Effector memory CD8-positive, alpha-beta T cell (primary cell): ENCODE data around the gene MARCHF9.
"Not testable (repeated sequence)": the region's sequence is repeated elsewhere in the genome, so short reads cannot be mapped to it uniquely, and the experiment has no call there.

Experiments
- ATAC-seq: fragments of 150-1000 bp; cut with Tn5 transposase; replicated peaks from 2 replicates; pipeline ENCODE4 v1.10.0; 2021; ENCODE audit warnings: mild to moderate bottlenecking, moderate library complexity
- DNase-seq, 3 experiments: peaks; one replicate each; pipeline ENCODE4 v3.0.0; 2021
- H3K27ac Mint-ChIP-seq, 2 donors: one replicate each; pipeline ENCODE4 v1.8.0; 2022; ENCODE audit warnings: mild to moderate bottlenecking in 2 of 2, mixed read lengths in 2 of 2, moderate library complexity in 2 of 2
- H3K27me3 Mint-ChIP-seq, 2 donors: one replicate each; pipeline ENCODE4 v1.8.0; 2022; ENCODE audit warnings: mixed read lengths in 2 of 2
- H3K36me3 Mint-ChIP-seq: one replicate; pipeline ENCODE4 v1.8.0; 2022; ENCODE audit warnings: mild to moderate bottlenecking, moderate library complexity, mixed read lengths; ENCODE audit not compliant: insufficient read depth
- H3K4me1 Mint-ChIP-seq, 2 donors: one replicate each; pipeline ENCODE4 v1.8.0; 2022; ENCODE audit warnings: low read depth in 2 of 2, mixed read lengths in 2 of 2
- H3K4me3 Mint-ChIP-seq, 2 donors: one replicate each; pipeline ENCODE4 v1.8.0; 2022; ENCODE audit warnings: mild to moderate bottlenecking in 2 of 2, mixed read lengths in 2 of 2, moderate library complexity in 2 of 2
- H3K9me3 Mint-ChIP-seq, 2 donors: one replicate each; pipeline ENCODE4 v1.8.0; 2022; ENCODE audit warnings: mixed read lengths in 2 of 2

Gene MARCHF9

GRCh38 chr12:57771236-57771872, 16.5 kb downstream of the MARCHF9 start:
- ATAC-seq: peak; percentile 66
- H3K4me1 Mint-ChIP-seq: peaks cover 18 to 19% of the 10 kb centered on the region in 2 donors
- DNase-seq: peak in 2 of 3 experiments; percentile 62 to 72
- peak overlapping the region; percentile 93 to 97 for H3K27ac Mint-ChIP-seq
- no peaks in the 10 kb centered on the region for H3K9me3 Mint-ChIP-seq
- peaks cover 6 to 12% of the 10 kb centered on the region in 2 donors for H3K27me3 Mint-ChIP-seq
- H3K36me3 Mint-ChIP-seq: peaks cover 19% of the 10 kb centered on the region
- peak overlapping the region; percentile 96 to 99 for H3K4me3 Mint-ChIP-seq

GRCh38 chr12:57771873-57772428, 17.0 kb downstream of the MARCHF9 start, which contains the start of gene METTL1:
Gene METTL1, minus strand, starts transcription at chr12:57772105. Its CDS starts 22 bp downstream, at chr12:57772083.
- ATAC-seq: peak; percentile 92
- H3K9me3 Mint-ChIP-seq: no peaks in the 10 kb centered on the region
- peak within 1 kb of the TSS; percentile 96 to 99 for H3K4me3 Mint-ChIP-seq
- DNase-seq: peak; percentile 83 to 85 (median 84)
- H3K36me3 Mint-ChIP-seq: peaks cover 19% of the 10 kb centered on the region
- H3K27ac Mint-ChIP-seq: peak within 1 kb of the TSS; percentile 93 to 97
- H3K27me3 Mint-ChIP-seq: peaks cover 0 to 6% of the 10 kb centered on the region in 2 donors
- peaks cover 14% of the 10 kb centered on the region in 2 donors for H3K4me1 Mint-ChIP-seq

GRCh38 chr12:57772429-57773322, 17.8 kb downstream of the MARCHF9 start, which contains the start of gene EEF1AKMT3:
Gene EEF1AKMT3, plus strand, starts transcription at chr12:57772614. Its CDS starts 111 bp downstream, at chr12:57772725.
- ATAC-seq (peak; percentile 13), DNase-seq (no peak)
- Mint-ChIP-seq H3K9me3 (no peaks in the 10 kb centered on the region), H3K36me3 (peaks cover 19% of the 10 kb centered on the region), H3K4me1 (peaks cover 14% of the 10 kb centered on the region in 2 donors), H3K4me3 (peak within 1 kb of the TSS; percentile 96 to 99), H3K27ac (peak within 1 kb of the TSS; percentile 93 to 97), H3K27me3 (no peaks in the 10 kb centered on the region)

GRCh38 chr12:57774634-57775033, 19.7 kb downstream of the MARCHF9 start:
- ATAC-seq, DNase-seq, H3K27me3 Mint-ChIP-seq, H3K27ac Mint-ChIP-seq, H3K9me3 Mint-ChIP-seq, H3K4me3 Mint-ChIP-seq: not testable (repeated sequence)
- Mint-ChIP-seq H3K4me1 (peaks cover 14 to 15% of the 10 kb centered on the region in 2 donors), H3K36me3 (peaks cover 22% of the 10 kb centered on the region)

GRCh38 chr12:57775044-57775443, 20.1 kb downstream of the MARCHF9 start:
- no peaks in the 10 kb centered on the region for H3K9me3 Mint-ChIP-seq
- no peak for DNase-seq
- H3K27ac Mint-ChIP-seq: no peak overlapping the region
- H3K4me1 Mint-ChIP-seq: peaks cover 14 to 15% of the 10 kb centered on the region in 2 donors
- peaks cover 18% of the 10 kb centered on the region for H3K36me3 Mint-ChIP-seq
- H3K4me3 Mint-ChIP-seq: no peak overlapping the region
- H3K27me3 Mint-ChIP-seq: no peaks in the 10 kb centered on the region
- ATAC-seq: no peak

- Mint-ChIP-seq H3K27ac (no peak overlapping the region), H3K4me3 (no peak overlapping the region), H3K9me3 (no peaks in the 10 kb centered on the region), H3K4me1 (peaks cover 19 to 21% of the 10 kb centered on the region in 2 donors), H3K27me3 (no peaks in the 10 kb centered on the region), H3K36me3 (peaks cover 21% of the 10 kb centered on the region)
- ATAC-seq (no peak), DNase-seq (no peak)
Observed at GRCh38 chr12:57775563-57776246, 20.8 kb downstream of the MARCHF9 start.

- H3K27ac Mint-ChIP-seq: no peak overlapping the region
Observed at GRCh38 chr12:57776247-57776587, 21.3 kb downstream of the MARCHF9 start.

GRCh38 chr12:57777367-57777766, 22.5 kb downstream of the MARCHF9 start:
- DNase-seq (no peak), ATAC-seq (no peak)
- Mint-ChIP-seq H3K36me3 (peaks cover 17% of the 10 kb centered on the region), H3K27ac (no peak overlapping the region), H3K4me3 (no peak overlapping the region), H3K9me3 (no peaks in the 10 kb centered on the region), H3K27me3 (no peaks in the 10 kb centered on the region), H3K4me1 (peaks cover 22% of the 10 kb centered on the region in 2 donors)

More at GRCh38 chr12:57776247-57776587, 21.3 kb downstream of the MARCHF9 start:
- Mint-ChIP-seq H3K4me3 (no peak overlapping the region), H3K4me1 (peaks cover 19 to 21% of the 10 kb centered on the region in 2 donors), H3K36me3 (peaks cover 21% of the 10 kb centered on the region), H3K27me3 (no peaks in the 10 kb centered on the region), H3K9me3 (no peaks in the 10 kb centered on the region)
- ATAC-seq (no peak), DNase-seq (no peak)

GRCh38 chr12:57777911-57778310, 23.0 kb downstream of the MARCHF9 start:
- DNase-seq (no peak), ATAC-seq (no peak)
- Mint-ChIP-seq H3K27me3 (no peaks in the 10 kb centered on the region), H3K4me1 (peaks cover 23 to 26% of the 10 kb centered on the region in 2 donors), H3K9me3 (no peaks in the 10 kb centered on the region), H3K36me3 (peaks cover 22% of the 10 kb centered on the region), H3K27ac (no peak overlapping the region), H3K4me3 (no peak overlapping the region)

GRCh38 chr12:57779736-57780135, 24.8 kb downstream of the MARCHF9 start:
- Mint-ChIP-seq H3K9me3 (no peaks in the 10 kb centered on the region), H3K4me1 (peaks cover 29 to 32% of the 10 kb centered on the region in 2 donors), H3K36me3 (peaks cover 20% of the 10 kb centered on the region), H3K27ac (peak overlapping the region in 1 of 2 donors; percentile 30), H3K27me3 (no peaks in the 10 kb centered on the region), H3K4me3 (no peak overlapping the region)
- no peak for DNase-seq
- no peak for ATAC-seq

- Mint-ChIP-seq H3K27ac (peak overlapping the region; percentile 99), H3K36me3 (peaks cover 24% of the 10 kb centered on the region), H3K9me3 (no peaks in the 10 kb centered on the region), H3K4me1 (peaks cover 29 to 32% of the 10 kb centered on the region in 2 donors), H3K4me3 (peak overlapping the region in 1 of 2 donors; percentile 100), H3K27me3 (no peaks in the 10 kb centered on the region)
- DNase-seq (no peak), ATAC-seq (no peak)
Observed at GRCh38 chr12:57780284-57780897, 25.5 kb downstream of the MARCHF9 start.

GRCh38 chr12:57781244-57781643, 26.3 kb downstream of the MARCHF9 start:
- Mint-ChIP-seq H3K4me1 (peaks cover 31 to 32% of the 10 kb centered on the region in 2 donors), H3K27me3 (no peaks in the 10 kb centered on the region), H3K9me3 (no peaks in the 10 kb centered on the region), H3K36me3 (peaks cover 32% of the 10 kb centered on the region), H3K4me3 (peak overlapping the region; percentile 15 to 100), H3K27ac (peak overlapping the region; percentile 99)
- DNase-seq (no peak), ATAC-seq (peak; percentile 58)
